GM19043 (cell line): ENCODE data around the gene ACAA2.

Experiments used
- ATAC-seq: cut with Tn5 transposase; IDR thresholded peaks from one replicate; pipeline ENCODE4 v1.9.1; 2021; ENCODE audit warnings: low read depth; ENCODE audit not compliant: unreplicated experiment

Gene ACAA2

DNA sequence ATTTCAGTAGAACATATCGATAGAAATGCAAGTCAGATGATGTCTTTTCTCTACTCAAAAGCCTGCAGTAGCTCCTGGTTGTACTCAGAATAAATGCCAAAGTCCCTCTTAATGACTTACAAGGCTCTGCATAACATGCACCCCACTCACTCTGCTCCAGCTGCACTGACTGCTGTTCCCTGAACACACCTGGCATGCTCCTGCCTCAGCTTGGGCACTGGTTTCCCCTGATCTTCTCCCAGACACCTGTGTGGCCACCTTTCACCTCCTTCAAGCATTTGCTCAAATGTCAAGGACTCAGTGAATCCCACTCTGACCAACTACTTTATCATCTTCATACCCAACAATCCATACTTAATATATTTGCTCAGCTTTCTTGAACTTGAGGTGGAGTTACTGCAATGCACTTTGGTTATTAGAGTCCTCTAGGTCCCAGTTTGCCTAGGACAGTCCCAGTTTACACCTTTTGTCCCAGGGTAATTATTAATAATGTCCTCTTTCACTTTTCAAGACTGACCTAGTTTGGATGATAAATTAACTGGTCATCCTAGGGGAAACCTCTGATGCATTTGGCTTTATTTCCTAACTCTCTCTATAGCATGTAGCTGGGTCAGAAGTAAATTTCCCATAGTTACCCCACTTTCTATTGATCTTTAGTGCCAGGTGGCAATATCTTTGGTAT, 44.1 kb downstream of the ACAA2 start:
- ATAC-seq: no peak

GRCh38 chr18:49768051-49768391, 45.3 kb downstream of the ACAA2 start:
- no peak for ATAC-seq

DNA sequence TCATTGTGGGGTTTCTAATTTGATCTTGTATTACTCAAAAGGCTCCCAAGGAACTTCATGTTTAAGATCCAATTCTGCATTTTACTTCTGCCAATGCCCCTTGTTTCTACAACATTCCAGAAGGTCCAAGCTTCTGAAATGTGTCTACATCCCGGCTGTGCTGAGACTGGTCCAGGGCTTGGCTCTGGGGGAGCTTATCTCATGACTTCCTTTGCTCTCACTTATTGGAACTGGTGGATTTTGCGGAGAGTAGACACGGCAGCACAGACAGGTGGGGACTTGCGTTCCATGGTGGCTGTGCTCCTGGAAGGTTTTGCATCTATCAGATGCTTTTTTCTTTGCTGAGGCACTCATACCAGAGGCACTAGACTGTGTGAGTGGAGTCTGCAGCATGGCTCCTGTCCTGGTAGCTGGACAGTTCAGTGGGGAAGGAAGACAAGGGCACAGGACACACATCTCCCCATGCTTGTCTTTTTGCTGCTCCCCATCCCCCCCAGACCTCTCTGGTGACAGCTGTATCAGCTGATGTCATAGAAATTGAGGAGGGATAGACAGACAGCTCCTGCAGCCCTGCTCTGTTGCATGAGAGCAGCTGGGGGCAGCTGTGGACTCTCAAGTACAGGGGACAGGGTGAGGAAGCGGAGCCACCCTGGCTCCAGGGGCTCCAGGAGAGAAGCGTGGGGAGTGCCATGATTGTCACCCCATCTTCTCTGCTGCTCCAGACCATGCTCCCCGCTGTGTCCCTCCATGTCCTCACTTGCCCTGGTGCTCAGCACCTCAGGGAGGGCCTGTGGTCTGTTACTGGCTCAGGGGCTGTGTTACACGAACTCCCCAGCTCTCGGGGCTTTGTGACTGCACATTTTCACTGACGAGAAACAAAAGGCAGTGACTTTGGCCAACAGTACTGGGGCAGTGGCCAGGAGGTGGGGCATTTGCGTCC, 46.0 kb downstream of the ACAA2 start:
- no peak for ATAC-seq

- ATAC-seq: no peak
Measured at GRCh38 chr18:49766646-49767045, 46.7 kb downstream of the ACAA2 start.

- no peak for ATAC-seq
Measured at GRCh38 chr18:49764032-49764431, 49.3 kb downstream of the ACAA2 start.

- no peak for ATAC-seq
Measured at GRCh38 chr18:49763590-49763989, 49.7 kb downstream of the ACAA2 start.

DNA sequence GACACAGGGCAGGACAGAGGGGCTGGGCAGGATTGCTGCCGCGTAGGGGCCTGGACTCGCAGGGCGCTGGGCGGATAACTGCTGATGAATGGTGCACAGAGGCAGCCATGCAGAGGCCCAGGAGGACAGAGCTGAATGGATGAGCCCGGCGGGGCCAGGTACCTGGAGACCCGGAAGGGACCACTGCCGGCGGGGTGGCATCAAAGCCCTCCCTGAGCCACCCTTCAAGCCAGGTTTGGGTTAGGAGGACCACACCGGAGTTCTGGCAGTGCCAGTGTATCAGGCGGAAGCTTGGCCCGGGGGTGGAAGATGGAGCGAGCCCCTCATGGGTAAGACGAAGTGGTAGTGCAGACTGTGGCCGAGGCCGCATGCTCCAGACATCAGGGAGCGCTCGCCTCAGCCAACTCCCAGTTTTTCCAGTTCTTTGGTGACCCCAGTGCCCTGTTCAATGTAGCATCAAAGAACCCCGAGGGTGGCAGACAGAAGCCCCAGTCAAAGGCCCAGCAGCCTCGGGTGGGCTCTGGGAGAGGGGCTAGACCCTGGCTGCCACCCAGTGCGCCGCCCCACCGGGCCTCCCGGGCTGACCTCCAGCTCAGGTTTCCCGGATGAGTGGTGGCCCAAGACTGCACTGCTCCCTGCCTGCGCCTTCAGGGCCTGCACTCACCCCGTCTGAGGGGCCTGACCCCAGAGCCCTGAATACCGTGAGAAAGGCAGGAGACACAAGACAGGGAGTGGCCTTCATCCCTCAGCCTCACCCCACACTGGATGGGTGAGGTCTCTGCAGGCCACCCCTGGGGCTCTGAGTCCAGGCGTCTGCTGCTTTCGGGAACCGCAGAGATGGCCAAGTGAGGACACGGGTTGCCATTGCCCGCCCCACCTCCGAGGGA, 50.9 kb downstream of the ACAA2 start:
- ATAC-seq: no peak

GRCh38 chr18:49761771-49762170, 51.6 kb downstream of the ACAA2 start:
- ATAC-seq: no peak

GRCh38 chr18:49758263-49758610, 55.1 kb downstream of the ACAA2 start:
- ATAC-seq: no peak

- ATAC-seq: no peak
Measured at GRCh38 chr18:49757513-49758262, 55.6 kb downstream of the ACAA2 start.

- no peak for ATAC-seq
Measured at GRCh38 chr18:49756671-49757362, 56.5 kb downstream of the ACAA2 start.

GRCh38 chr18:49756135-49756534, 57.2 kb downstream of the ACAA2 start:
- no peak for ATAC-seq

- ATAC-seq: no peak
Measured at GRCh38 chr18:49755489-49755888, 57.8 kb downstream of the ACAA2 start.

DNA sequence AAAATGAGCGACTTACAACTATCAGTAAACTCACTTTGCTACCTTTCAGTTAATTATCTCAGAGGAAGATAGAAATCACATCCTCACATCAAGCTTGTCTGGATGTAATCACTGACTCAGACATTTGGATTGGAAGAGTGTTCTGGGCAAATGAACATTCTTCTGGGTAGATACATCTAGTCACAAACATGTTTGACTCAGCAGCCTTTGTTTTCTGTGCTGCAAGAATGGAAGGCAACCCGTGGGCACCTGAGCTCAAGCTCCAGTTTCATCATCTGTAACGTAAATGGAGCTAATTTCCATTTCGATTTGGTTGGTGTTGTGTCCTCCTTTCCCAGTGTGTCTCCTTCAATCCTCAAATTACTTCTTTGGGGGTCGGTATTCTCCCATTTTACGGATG, 58.5 kb downstream of the ACAA2 start:
- ATAC-seq: no peak

GRCh38 chr18:49753643-49754042, 59.7 kb downstream of the ACAA2 start:
- ATAC-seq: no peak

GRCh38 chr18:49752095-49752457, 61.3 kb downstream of the ACAA2 start:
- no peak for ATAC-seq

- ATAC-seq: no peak
Measured at GRCh38 chr18:49751427-49752094, 61.8 kb downstream of the ACAA2 start.

- ATAC-seq: no peak
Measured at GRCh38 chr18:49749563-49749962, 63.8 kb downstream of the ACAA2 start.

GRCh38 chr18:49747876-49748275, 65.5 kb downstream of the ACAA2 start:
- no peak for ATAC-seq
